CD1c-positive myeloid dendritic cell (primary cell): ENCODE data around the gene ACP6.
"Not testable (repeated sequence)": the region's sequence is repeated elsewhere in the genome, so short reads cannot be mapped to it uniquely, and the experiment has no call there.

Source experiments
- DNase-seq: peaks from one replicate; pipeline ENCODE4 v3.0.0-alpha.2; 2016; ENCODE audit errors: extremely low spot score

Gene ACP6

GRCh38 chr1:147670319-147671001 lies at the start of gene ACP6:
Gene ACP6, minus strand, starts transcription at chr1:147670524. Its CDS starts 476 bp downstream, at chr1:147670048.
- DNase-seq: peak; percentile 87

GRCh38 chr1:147719711-147720225 lies 49.4 kb upstream of the ACP6 start:
- no peak for DNase-seq

- DNase-seq: no peak
These were observed 48.8 kb upstream of the ACP6 start for GRCh38 chr1:147719029-147719698.

- peak; percentile 11 for DNase-seq
These were observed 47.4 kb upstream of the ACP6 start for GRCh38 chr1:147717706-147718097.

GRCh38 chr1:147717051-147717705 lies 46.9 kb upstream of the ACP6 start:
- no peak for DNase-seq

GRCh38 chr1:147712605-147713004 lies 42.3 kb upstream of the ACP6 start:
- no peak for DNase-seq

GRCh38 chr1:147700042-147701006 lies 30.0 kb upstream of the ACP6 start:
- DNase-seq: peak; percentile 50

- DNase-seq: no peak
These were observed 29.3 kb upstream of the ACP6 start for GRCh38 chr1:147699686-147700041.

GRCh38 chr1:147683163-147683763 lies 12.9 kb upstream of the ACP6 start:
- DNase-seq: no peak

GRCh38 chr1:147680608-147681235 lies 10.4 kb upstream of the ACP6 start:
- not testable (repeated sequence) for DNase-seq

GRCh38 chr1:147677681-147678080 lies 7.4 kb upstream of the ACP6 start:
- not testable (repeated sequence) for DNase-seq

- DNase-seq: no peak
These were observed 6.2 kb upstream of the ACP6 start for GRCh38 chr1:147676311-147677085.

- DNase-seq: no peak
These were observed 3.5 kb upstream of the ACP6 start for GRCh38 chr1:147673816-147674215.

- DNase-seq: no peak
These were observed 3.1 kb upstream of the ACP6 start for GRCh38 chr1:147673406-147673805.

GRCh38 chr1:147669469-147670318 lies 630 bp downstream of the ACP6 start:
- peak; percentile 24 for DNase-seq

- no peak for DNase-seq
These were observed 4.8 kb downstream of the ACP6 start for GRCh38 chr1:147665521-147665920.

GRCh38 chr1:147664206-147664605 lies 6.1 kb downstream of the ACP6 start:
- no peak for DNase-seq

- DNase-seq: no peak
These were observed 15.8 kb downstream of the ACP6 start for GRCh38 chr1:147654511-147654910.

- no peak for DNase-seq
These were observed 18.0 kb downstream of the ACP6 start for GRCh38 chr1:147652306-147652705.
